ENCODE measurements around the gene PPIL6. TPM values are rescaled to one million over a fixed set of nuclear protein-coding genes. Genes with fewer than 3 reads are reported as not detected.

The PPIL6 gene
- total RNA-seq (10 to 100 TPM; 15.1 to 15.3 TPM), polyA plus RNA-seq (ENCODE audit: insufficient read length in 2 of 2) (10 to 100 TPM; 12.8 to 17.0 TPM)
- long read RNA-seq, donor 1, full-length matches to known transcripts: 4 of 4 reads
- long read RNA-seq, donor 1, partial matches to known transcripts: 0 of 4 reads
- long read RNA-seq, donor 1, other reads (novel, unspliced or antisense): 0 of 4 reads
- long read RNA-seq, donor 2, full-length matches to known transcripts: 1 of 1 reads
- long read RNA-seq, donor 2, partial matches to known transcripts: 0 of 1 reads
- long read RNA-seq, donor 2, other reads (novel, unspliced or antisense): 0 of 1 reads
- long read RNA-seq, donor 3, full-length matches to known transcripts: 2 of 2 reads
- long read RNA-seq, donor 3, partial matches to known transcripts: 0 of 2 reads
- long read RNA-seq, donor 3, other reads (novel, unspliced or antisense): 0 of 2 reads
- long read RNA-seq, donor 4, full-length matches to known transcripts: 2 of 2 reads
- long read RNA-seq, donor 4, partial matches to known transcripts: 0 of 2 reads
- long read RNA-seq, donor 4, other reads (novel, unspliced or antisense): 0 of 2 reads

DNA sequence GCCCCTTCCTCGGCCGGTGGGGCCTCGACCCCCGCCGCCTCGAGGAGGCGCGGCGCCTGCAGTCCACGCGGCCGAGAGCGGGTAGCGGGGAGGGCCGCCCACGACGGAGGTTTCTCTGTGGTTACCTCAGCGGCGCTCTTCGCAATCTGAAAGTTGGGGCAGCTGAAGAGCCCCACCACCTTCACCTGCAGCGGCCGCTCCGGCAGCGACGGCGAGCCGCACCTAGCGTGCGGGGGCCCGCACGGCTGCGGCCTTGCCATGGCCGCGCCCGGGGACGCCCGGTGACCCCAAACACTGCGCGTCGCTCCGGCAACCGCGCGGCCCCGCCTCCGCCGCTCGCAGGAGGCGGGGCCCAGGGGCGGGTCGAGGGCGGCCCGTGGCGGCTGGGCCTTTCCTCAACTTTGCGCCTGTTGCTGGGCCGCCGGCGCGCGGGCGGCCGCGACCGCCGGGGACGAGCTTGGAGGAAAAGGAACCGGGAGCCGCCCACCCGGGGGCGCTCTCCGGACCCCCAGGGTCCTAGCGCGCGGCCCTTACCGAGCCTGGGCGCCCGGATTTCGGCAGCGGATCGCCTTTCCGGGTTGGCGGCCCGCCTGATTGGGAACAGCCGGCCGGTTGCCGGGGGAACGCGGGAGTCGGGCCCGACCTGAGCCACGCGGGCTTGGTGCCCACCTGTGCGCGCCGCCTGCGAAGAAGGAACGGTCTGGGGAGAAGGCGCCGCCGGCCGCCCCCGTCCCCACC is at the start of gene PPIL6, which contains the start of gene SMPD2:
Gene PPIL6, minus strand, starts transcription at position 298 of the 738 bp plus-strand sequence. Its CDS starts 38 bp downstream, at position 260.
Gene SMPD2, plus strand, starts transcription at position 394 of the 738 bp plus-strand sequence. CDS start 398 bp downstream, outside the sequence.
- Histone ChIP-seq H3K27me3 (ENCODE audit: control insufficient read depth, insufficient read depth, low read length) (no peaks in the 10 kb centered on the region), H3K36me3 (ENCODE audit: control insufficient read depth, insufficient read depth, low read length) (peaks cover 27% of the 10 kb centered on the region), H3K27ac (ENCODE audit: low read depth, low read length) (peak within 1 kb of the TSS; percentile 62), H3K4me1 (ENCODE audit: control insufficient read depth, insufficient read depth, low read length) (peaks cover 18% of the 10 kb centered on the region), H3K4me3 (ENCODE audit: low read depth, low read length) (peak within 1 kb of the TSS; percentile 81), H3K9me3 (ENCODE audit: control insufficient read depth, insufficient read depth, low read length) (no peaks in the 10 kb centered on the region)
- WGBS (ENCODE audit: insufficient coverage): 0% methylated on average over 102 of the region's 102 CpGs
- peak in 5 of 6 donors; percentile 77 to 96 (median 86) for DNase-seq (ENCODE audit: low read depth in 4 of 6, low spot score in 6 of 6)

GRCh38 chr6:109488001-109488400 is 47.6 kb upstream of the PPIL6 start:
- no peaks in the 10 kb centered on the region for H3K36me3 ChIP-seq (ENCODE audit: control insufficient read depth, insufficient read depth, low read length)
- H3K27ac ChIP-seq (ENCODE audit: low read depth, low read length): no peak overlapping the region
- H3K9me3 ChIP-seq (ENCODE audit: control insufficient read depth, insufficient read depth, low read length): no peaks in the 10 kb centered on the region
- H3K4me1 ChIP-seq (ENCODE audit: control insufficient read depth, insufficient read depth, low read length): no peaks in the 10 kb centered on the region
- DNase-seq (ENCODE audit: low read depth in 4 of 6, low spot score in 6 of 6): no peak
- H3K4me3 ChIP-seq (ENCODE audit: low read depth, low read length): no peak overlapping the region
- H3K27me3 ChIP-seq (ENCODE audit: control insufficient read depth, insufficient read depth, low read length): no peaks in the 10 kb centered on the region

GRCh38 chr6:109486068-109486467 is 45.6 kb upstream of the PPIL6 start:
- no peak for DNase-seq (ENCODE audit: low read depth in 4 of 6, low spot score in 6 of 6)
- Histone ChIP-seq H3K9me3 (ENCODE audit: control insufficient read depth, insufficient read depth, low read length) (no peaks in the 10 kb centered on the region), H3K27me3 (ENCODE audit: control insufficient read depth, insufficient read depth, low read length) (no peaks in the 10 kb centered on the region), H3K4me3 (ENCODE audit: low read depth, low read length) (no peak overlapping the region), H3K4me1 (ENCODE audit: control insufficient read depth, insufficient read depth, low read length) (peaks cover 8% of the 10 kb centered on the region), H3K36me3 (ENCODE audit: control insufficient read depth, insufficient read depth, low read length) (peaks cover 1% of the 10 kb centered on the region), H3K27ac (ENCODE audit: low read depth, low read length) (no peak overlapping the region)
- no CpG with 5 or more reads among the region's 1 CpG for WGBS (ENCODE audit: insufficient coverage)

- peak in 1 of 6 donors; percentile 17 for DNase-seq (ENCODE audit: low read depth in 4 of 6, low spot score in 6 of 6)
- no peaks in the 10 kb centered on the region for H3K27me3 ChIP-seq (ENCODE audit: control insufficient read depth, insufficient read depth, low read length)
- no CpG with 5 or more reads among the region's 3 CpGs for WGBS (ENCODE audit: insufficient coverage)
- H3K9me3 ChIP-seq (ENCODE audit: control insufficient read depth, insufficient read depth, low read length): no peaks in the 10 kb centered on the region
- no peak overlapping the region for H3K27ac ChIP-seq (ENCODE audit: low read depth, low read length)
- peaks cover 3% of the 10 kb centered on the region for H3K36me3 ChIP-seq (ENCODE audit: control insufficient read depth, insufficient read depth, low read length)
- H3K4me3 ChIP-seq (ENCODE audit: low read depth, low read length): no peak overlapping the region
- H3K4me1 ChIP-seq (ENCODE audit: control insufficient read depth, insufficient read depth, low read length): peaks cover 8% of the 10 kb centered on the region
Observed at GRCh38 chr6:109485266-109485935, 45.0 kb upstream of the PPIL6 start.

- Histone ChIP-seq H3K4me3 (ENCODE audit: low read depth, low read length) (no peak overlapping the region), H3K27me3 (ENCODE audit: control insufficient read depth, insufficient read depth, low read length) (no peaks in the 10 kb centered on the region), H3K27ac (ENCODE audit: low read depth, low read length) (no peak overlapping the region), H3K4me1 (ENCODE audit: control insufficient read depth, insufficient read depth, low read length) (peaks cover 8% of the 10 kb centered on the region), H3K9me3 (ENCODE audit: control insufficient read depth, insufficient read depth, low read length) (no peaks in the 10 kb centered on the region), H3K36me3 (ENCODE audit: control insufficient read depth, insufficient read depth, low read length) (peaks cover 3% of the 10 kb centered on the region)
- DNase-seq (ENCODE audit: low read depth in 4 of 6, low spot score in 6 of 6): peak in 2 of 6 donors; percentile 28 to 38
- WGBS (ENCODE audit: insufficient coverage): 46% methylated on average over 2 of the region's 3 CpGs
Observed at GRCh38 chr6:109484122-109484521, 43.7 kb upstream of the PPIL6 start.

- no CpG with 5 or more reads among the region's 6 CpGs for WGBS (ENCODE audit: insufficient coverage)
- H3K9me3 ChIP-seq (ENCODE audit: control insufficient read depth, insufficient read depth, low read length): no peaks in the 10 kb centered on the region
- H3K4me1 ChIP-seq (ENCODE audit: control insufficient read depth, insufficient read depth, low read length): peaks cover 8% of the 10 kb centered on the region
- H3K27ac ChIP-seq (ENCODE audit: low read depth, low read length): no peak overlapping the region
- DNase-seq (ENCODE audit: low read depth in 4 of 6, low spot score in 6 of 6): peak in 1 of 6 donors; percentile 14
- H3K36me3 ChIP-seq (ENCODE audit: control insufficient read depth, insufficient read depth, low read length): peaks cover 3% of the 10 kb centered on the region
- H3K4me3 ChIP-seq (ENCODE audit: low read depth, low read length): peak overlapping the region; percentile 47
- H3K27me3 ChIP-seq (ENCODE audit: control insufficient read depth, insufficient read depth, low read length): no peaks in the 10 kb centered on the region
Observed at GRCh38 chr6:109483735-109484057, 43.3 kb upstream of the PPIL6 start.

- H3K36me3 ChIP-seq (ENCODE audit: control insufficient read depth, insufficient read depth, low read length): peaks cover 3% of the 10 kb centered on the region
- H3K27ac ChIP-seq (ENCODE audit: low read depth, low read length): peak within 1 kb of the TSS; percentile 19
- H3K27me3 ChIP-seq (ENCODE audit: control insufficient read depth, insufficient read depth, low read length): no peaks in the 10 kb centered on the region
- H3K9me3 ChIP-seq (ENCODE audit: control insufficient read depth, insufficient read depth, low read length): no peaks in the 10 kb centered on the region
- peak; percentile 54 to 96 (median 76) for DNase-seq (ENCODE audit: low read depth in 4 of 6, low spot score in 6 of 6)
- peak within 1 kb of the TSS; percentile 68 for H3K4me3 ChIP-seq (ENCODE audit: low read depth, low read length)
- WGBS (ENCODE audit: insufficient coverage): 0% methylated on average over 68 of the region's 97 CpGs
- peaks cover 8% of the 10 kb centered on the region for H3K4me1 ChIP-seq (ENCODE audit: control insufficient read depth, insufficient read depth, low read length)
Observed at GRCh38 chr6:109482905-109483734, 42.7 kb upstream of the PPIL6 start, which contains the start of gene ZBTB24. TSS of gene ZBTB24 (minus strand) at chr6:109483219. CDS start at chr6:109482026, 1,193 bp downstream.

DNA sequence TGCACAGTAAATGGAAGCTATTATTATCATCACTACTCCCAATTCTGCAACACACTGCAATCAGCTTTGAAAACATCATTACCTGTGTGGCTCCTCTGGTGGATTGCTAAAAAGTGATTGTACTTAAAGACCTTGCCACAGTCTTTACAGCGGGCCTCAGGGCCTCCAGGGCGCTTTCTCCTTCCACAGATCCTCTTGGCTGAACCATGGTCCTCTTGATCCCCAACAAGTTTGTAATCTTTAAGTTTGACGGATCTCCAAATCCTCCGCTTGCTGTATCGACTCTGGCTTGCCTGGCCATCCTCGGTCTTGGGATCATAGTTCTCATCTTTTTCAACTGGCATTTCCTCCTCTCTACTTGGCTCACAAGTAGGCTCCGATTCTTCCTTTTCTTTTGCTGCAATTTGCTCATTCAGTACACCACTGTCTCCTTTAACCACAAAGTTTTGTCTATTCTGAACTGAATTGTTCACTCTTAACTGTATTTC is 40.6 kb upstream of the PPIL6 start:
- no peaks in the 10 kb centered on the region for H3K27me3 ChIP-seq (ENCODE audit: control insufficient read depth, insufficient read depth, low read length)
- H3K9me3 ChIP-seq (ENCODE audit: control insufficient read depth, insufficient read depth, low read length): no peaks in the 10 kb centered on the region
- no peak for DNase-seq (ENCODE audit: low read depth in 4 of 6, low spot score in 6 of 6)
- H3K27ac ChIP-seq (ENCODE audit: low read depth, low read length): no peak overlapping the region
- peaks cover 8% of the 10 kb centered on the region for H3K4me1 ChIP-seq (ENCODE audit: control insufficient read depth, insufficient read depth, low read length)
- peaks cover 6% of the 10 kb centered on the region for H3K36me3 ChIP-seq (ENCODE audit: control insufficient read depth, insufficient read depth, low read length)
- no peak overlapping the region for H3K4me3 ChIP-seq (ENCODE audit: low read depth, low read length)
- 90% methylated on average over 6 of the region's 7 CpGs for WGBS (ENCODE audit: insufficient coverage)
